Trophoblast cell (in vitro differentiated cells and primary cell): Measurements from ENCODE around the gene NKD1.

Experiments used
- DNase-seq, 2 donors: peaks; one replicate each; pipeline ENCODE4 v3.0.0-alpha.2; 2016
- H2AFZ ChIP-seq: 2 replicates; pipeline ENCODE4 v1.6.1; 2013; ENCODE audit warnings: low read length, moderate library complexity, mild to moderate bottlenecking; ENCODE audit not compliant: insufficient read depth, poor library complexity
- H2AK5ac ChIP-seq: 2 replicates; pipeline ENCODE4 v1.6.1; 2013; ENCODE audit warnings: mild to moderate bottlenecking, low read length
- H2BK120ac ChIP-seq: 2 replicates; pipeline ENCODE4 v1.6.1; 2013; ENCODE audit warnings: low read length, mild to moderate bottlenecking, moderate library complexity; ENCODE audit not compliant: insufficient read depth, poor library complexity
- H2BK12ac ChIP-seq: 2 replicates; pipeline ENCODE4 v1.6.1; 2013; ENCODE audit warnings: mild to moderate bottlenecking, low read length, moderate library complexity
- H2BK5ac ChIP-seq: 2 replicates; pipeline ENCODE4 v1.6.1; 2013; ENCODE audit warnings: low read length, low read depth, moderate library complexity, mild to moderate bottlenecking; ENCODE audit not compliant: poor library complexity
- H3K14ac ChIP-seq: 2 replicates; pipeline ENCODE4 v1.6.1; 2013; ENCODE audit warnings: mild to moderate bottlenecking, low read length
- H3K18ac ChIP-seq: 2 replicates; pipeline ENCODE4 v1.6.1; 2013; ENCODE audit warnings: mild to moderate bottlenecking, low read length
- H3K23ac ChIP-seq: 2 replicates; pipeline ENCODE4 v1.6.1; 2013; ENCODE audit warnings: low read length
- H3K27ac ChIP-seq: 2 replicates; pipeline ENCODE4 v1.5.1; 2013; ENCODE audit warnings: low read depth, mild to moderate bottlenecking, inconsistent platforms, low read length, moderate library complexity
- H3K27me3 ChIP-seq: 2 replicates; pipeline ENCODE4 v1.6.1; 2013; ENCODE audit warnings: inconsistent platforms, mild to moderate bottlenecking, low read length, moderate library complexity; ENCODE audit not compliant: insufficient read depth
- H3K36me3 ChIP-seq, 2 experiments: 1 replicate in 1 of 2; 2 replicates in 1 of 2; pipeline ENCODE4 v1.6.1; 2013; ENCODE audit warnings: low read length in 2 of 2, mild to moderate bottlenecking in 2 of 2, moderate library complexity in 1 of 2; ENCODE audit not compliant: insufficient read depth in 2 of 2, control insufficient read depth in 1 of 2
- H3K4ac ChIP-seq: 2 replicates; pipeline ENCODE4 v1.6.1; 2013; ENCODE audit warnings: low read depth, mild to moderate bottlenecking, low read length, moderate library complexity
- H3K4me1 ChIP-seq, 2 experiments: 1 replicate in 1 of 2; 2 replicates in 1 of 2; pipeline ENCODE4 v1.6.1; 2013; ENCODE audit warnings: low read length in 2 of 2, mild to moderate bottlenecking in 2 of 2, moderate library complexity in 1 of 2; ENCODE audit not compliant: insufficient read depth in 2 of 2, control insufficient read depth in 1 of 2
- H3K4me2 ChIP-seq: 2 replicates; pipeline ENCODE4 v1.6.1; 2013; ENCODE audit warnings: inconsistent platforms, mild to moderate bottlenecking, low read length, moderate library complexity
- H3K4me3 ChIP-seq: 2 replicates; pipeline ENCODE4 v1.5.1; 2013; ENCODE audit warnings: mild to moderate bottlenecking, low read depth, low read length, inconsistent platforms
- H3K79me1 ChIP-seq: one replicate; pipeline ENCODE4 v1.6.1; 2013; ENCODE audit warnings: low read length
- H3K79me2 ChIP-seq: 2 replicates; pipeline ENCODE4 v1.6.1; 2013; ENCODE audit warnings: low read length, mild to moderate bottlenecking; ENCODE audit not compliant: control insufficient read depth, insufficient read depth, poor library complexity
- H3K9ac ChIP-seq: 2 replicates; pipeline ENCODE4 v1.6.1; 2013; ENCODE audit warnings: mild to moderate bottlenecking, low read length
- H3K9me3 ChIP-seq: 2 replicates; pipeline ENCODE4 v1.6.1; 2013; ENCODE audit warnings: low read depth, mild to moderate bottlenecking, control low read depth, inconsistent platforms, low read length; ENCODE audit not compliant: insufficient read depth
- H4K12ac ChIP-seq: 2 replicates; pipeline ENCODE4 v1.6.1; 2013; ENCODE audit warnings: low read depth, mild to moderate bottlenecking, low read length, moderate library complexity
- H4K8ac ChIP-seq: 2 replicates; pipeline ENCODE4 v1.6.1; 2013; ENCODE audit warnings: low read depth, mild to moderate bottlenecking, low read length, moderate library complexity
- H4K91ac ChIP-seq: one replicate; pipeline ENCODE4 v1.6.1; 2013; ENCODE audit warnings: low read depth, mild to moderate bottlenecking, low read length, moderate library complexity
- WGBS: extraction: QIAGEN DNeasy Blood & Tissue Kit; methylation state at CpG from one replicate; pipeline ENCODE4 v1.1.7; 2013; ENCODE audit warnings: missing lambda C conversion rate; ENCODE audit not compliant: insufficient read length, insufficient coverage; ENCODE audit errors: extremely low coverage; 5-methylcytosine and 5-hydroxymethylcytosine counted together

The NKD1 gene

GRCh38 chr16:50597563-50598255 is 49.5 kb downstream of the NKD1 start:
- H2BK120ac ChIP-seq = no peak overlapping the region
- H3K23ac ChIP-seq = no peak overlapping the region
- H3K79me1 ChIP-seq = peaks cover 7% of the 10 kb centered on the region
- no peak overlapping the region for H3K4me2 ChIP-seq
- H4K8ac ChIP-seq = no peak overlapping the region
- no peak overlapping the region for H2BK12ac ChIP-seq
- no peaks in the 10 kb centered on the region for H3K79me2 ChIP-seq
- DNase-seq = no peak
- H3K27me3 ChIP-seq = no peaks in the 10 kb centered on the region
- no peak overlapping the region for H2BK5ac ChIP-seq
- H2AK5ac ChIP-seq = no peak overlapping the region
- H4K12ac ChIP-seq = no peak overlapping the region
- no peak overlapping the region for H3K18ac ChIP-seq
- H4K91ac ChIP-seq = no peak overlapping the region
- H3K9me3 ChIP-seq = peaks cover 4% of the 10 kb centered on the region
- no peak overlapping the region for H3K27ac ChIP-seq
- H3K4ac ChIP-seq = no peak overlapping the region
- H3K4me3 ChIP-seq = no peak overlapping the region
- H3K4me1 ChIP-seq = peaks cover 25 to 43% of the 10 kb centered on the region in 2 experiments
- H3K36me3 ChIP-seq = no peaks in the 10 kb centered on the region
- WGBS = no CpG with 5 or more reads among the region's 17 CpGs
- no peak overlapping the region for H2AFZ ChIP-seq
- H3K14ac ChIP-seq = no peak overlapping the region
- no peak overlapping the region for H3K9ac ChIP-seq

GRCh38 chr16:50598256-50598894 is 50.2 kb downstream of the NKD1 start:
- Histone ChIP-seq H3K27ac (no peak overlapping the region), H3K4me2 (no peak overlapping the region), H3K4me1 (peaks cover 31 to 49% of the 10 kb centered on the region in 2 experiments), H2AK5ac (no peak overlapping the region), H4K91ac (no peak overlapping the region), H3K27me3 (no peaks in the 10 kb centered on the region), H3K4me3 (peak overlapping the region; percentile 0), H3K9me3 (peaks cover 4% of the 10 kb centered on the region), H3K79me2 (no peaks in the 10 kb centered on the region), H3K4ac (no peak overlapping the region), H3K18ac (no peak overlapping the region), H3K23ac (no peak overlapping the region), H3K14ac (no peak overlapping the region), H3K36me3 (no peaks in the 10 kb centered on the region), H4K8ac (no peak overlapping the region), H2BK120ac (no peak overlapping the region), H3K9ac (no peak overlapping the region), H2BK5ac (no peak overlapping the region), H2BK12ac (no peak overlapping the region), H2AFZ (no peak overlapping the region), H3K79me1 (peaks cover 7% of the 10 kb centered on the region), H4K12ac (no peak overlapping the region)
- no CpG with 5 or more reads among the region's 15 CpGs for WGBS
- DNase-seq = no peak

GRCh38 chr16:50598936-50599361 is 50.8 kb downstream of the NKD1 start:
- WGBS = no CpG with 5 or more reads among the region's 8 CpGs
- Histone ChIP-seq H3K9ac (no peak overlapping the region), H3K9me3 (peaks cover 4% of the 10 kb centered on the region), H4K12ac (no peak overlapping the region), H3K79me2 (no peaks in the 10 kb centered on the region), H3K36me3 (no peaks in the 10 kb centered on the region), H3K27me3 (no peaks in the 10 kb centered on the region), H3K4me1 (peaks cover 36 to 53% of the 10 kb centered on the region in 2 experiments), H3K79me1 (peaks cover 7% of the 10 kb centered on the region), H3K4me3 (no peak overlapping the region), H3K18ac (no peak overlapping the region), H2BK12ac (no peak overlapping the region), H2BK120ac (no peak overlapping the region), H4K91ac (no peak overlapping the region), H4K8ac (no peak overlapping the region), H2BK5ac (no peak overlapping the region), H3K4ac (no peak overlapping the region), H3K23ac (no peak overlapping the region), H3K4me2 (no peak overlapping the region), H3K14ac (peak overlapping the region; percentile 12), H2AFZ (no peak overlapping the region), H2AK5ac (no peak overlapping the region), H3K27ac (no peak overlapping the region)
- no peak for DNase-seq

- Histone ChIP-seq H3K4me3 (no peak overlapping the region), H3K79me2 (no peaks in the 10 kb centered on the region), H4K91ac (no peak overlapping the region), H3K4ac (no peak overlapping the region), H4K8ac (no peak overlapping the region), H3K79me1 (peaks cover 7% of the 10 kb centered on the region), H3K9me3 (peaks cover 4% of the 10 kb centered on the region), H2BK120ac (no peak overlapping the region), H3K36me3 (no peaks in the 10 kb centered on the region), H3K9ac (no peak overlapping the region), H2AFZ (no peak overlapping the region), H3K18ac (no peak overlapping the region), H3K14ac (no peak overlapping the region), H3K23ac (no peak overlapping the region), H3K4me1 (peaks cover 34 to 50% of the 10 kb centered on the region in 2 experiments), H2BK12ac (no peak overlapping the region), H3K4me2 (no peak overlapping the region), H3K27me3 (no peaks in the 10 kb centered on the region), H2BK5ac (no peak overlapping the region), H2AK5ac (no peak overlapping the region), H4K12ac (no peak overlapping the region), H3K27ac (peak overlapping the region; percentile 14)
- no CpG with 5 or more reads among the region's 6 CpGs for WGBS
- no peak for DNase-seq
Measured at GRCh38 chr16:50599494-50599893, 51.3 kb downstream of the NKD1 start.
